H9 (cell line): Measurements from ENCODE around the gene DNAI4. TPM values are rescaled to one million over a fixed set of nuclear protein-coding genes. Genes with fewer than 3 reads are reported as not detected.

ENCODE experiments used
- DNase-seq: peaks from one replicate; pipeline ENCODE4 v3.0.0-alpha.2; 2017
- H2AFZ ChIP-seq: one replicate; pipeline ENCODE4 v1.6.1; 2013; ENCODE audit warnings: mild to moderate bottlenecking, low read length, control low read depth, moderate library complexity
- H2AK5ac ChIP-seq: 2 replicates; pipeline ENCODE4 v1.6.1; 2013; ENCODE audit warnings: low read length, control low read depth, mixed read lengths; ENCODE audit not compliant: insufficient read length
- H2BK120ac ChIP-seq: one replicate; pipeline ENCODE4 v1.6.1; 2013; ENCODE audit warnings: low read depth, mild to moderate bottlenecking, low read length, control low read depth, inconsistent platforms; ENCODE audit not compliant: poor library complexity, severe bottlenecking
- H2BK12ac ChIP-seq: 2 replicates; pipeline ENCODE4 v1.6.1; 2013; ENCODE audit warnings: low read length, control low read depth, mixed read lengths, low read depth; ENCODE audit not compliant: insufficient read length
- H2BK15ac ChIP-seq: 2 replicates; pipeline ENCODE4 v1.6.1; 2013; ENCODE audit warnings: low read depth, low read length, control low read depth
- H2BK20ac ChIP-seq: one replicate; pipeline ENCODE4 v1.6.1; 2013; ENCODE audit warnings: low read depth, mild to moderate bottlenecking, low read length, control low read depth, inconsistent platforms; ENCODE audit not compliant: poor library complexity, severe bottlenecking
- H2BK5ac ChIP-seq: 2 replicates; pipeline ENCODE4 v1.6.1; 2013; ENCODE audit warnings: low read length, control low read depth, mixed read lengths; ENCODE audit not compliant: insufficient read length
- H3K14ac ChIP-seq: 2 replicates; pipeline ENCODE4 v1.6.1; 2013; ENCODE audit warnings: low read length, control low read depth; ENCODE audit not compliant: insufficient read depth
- H3K18ac ChIP-seq: 2 replicates; pipeline ENCODE4 v1.6.1; 2013; ENCODE audit warnings: low read depth, mild to moderate bottlenecking, mixed read lengths, low read length, control low read depth; ENCODE audit not compliant: insufficient read length
- H3K23ac ChIP-seq: 2 replicates; pipeline ENCODE4 v1.6.1; 2013; ENCODE audit warnings: low read length, control low read depth, mixed read lengths, low read depth; ENCODE audit not compliant: insufficient read length
- H3K23me2 ChIP-seq: 2 replicates; pipeline ENCODE4 v1.6.1; 2013; ENCODE audit warnings: low read depth, mild to moderate bottlenecking, mixed read lengths, low read length, control low read depth; ENCODE audit not compliant: insufficient read length, poor library complexity, severe bottlenecking
- H3K27ac ChIP-seq: 2 replicates; pipeline ENCODE4 v1.5.1; 2013; ENCODE audit warnings: low read length, control low read depth, mixed read lengths, low read depth; ENCODE audit not compliant: insufficient read length
- H3K27me3 ChIP-seq: 2 replicates; pipeline ENCODE4 v1.6.1; 2013; ENCODE audit warnings: low read length, control low read depth, inconsistent platforms; ENCODE audit not compliant: insufficient read depth
- H3K4ac ChIP-seq: 2 replicates; pipeline ENCODE4 v1.6.1; 2013; ENCODE audit warnings: low read depth, mild to moderate bottlenecking, control low read depth, inconsistent platforms, low read length, moderate library complexity
- H3K4me1 ChIP-seq: 2 replicates; pipeline ENCODE4 v1.6.1; 2013; ENCODE audit warnings: low read length, control low read depth, inconsistent platforms; ENCODE audit not compliant: insufficient read depth
- H3K4me2 ChIP-seq: 2 replicates; pipeline ENCODE4 v1.6.1; 2013; ENCODE audit warnings: low read length, control low read depth, mixed read lengths; ENCODE audit not compliant: insufficient read length, insufficient read depth
- H3K56ac ChIP-seq: 2 replicates; pipeline ENCODE4 v1.6.1; 2013; ENCODE audit warnings: low read depth, mild to moderate bottlenecking, mixed read lengths, low read length, control low read depth; ENCODE audit not compliant: insufficient read length
- H3K79me1 ChIP-seq: 2 replicates; pipeline ENCODE4 v1.6.1; 2013; ENCODE audit warnings: low read depth, mild to moderate bottlenecking, moderate library complexity, low read length, control low read depth, inconsistent platforms; ENCODE audit not compliant: insufficient read depth, poor library complexity, severe bottlenecking
- H3K79me2 ChIP-seq: 2 replicates; pipeline ENCODE4 v1.6.1; 2013; ENCODE audit warnings: low read length, control low read depth, inconsistent platforms; ENCODE audit not compliant: insufficient read depth
- H3K9ac ChIP-seq: 2 replicates; pipeline ENCODE4 v1.6.1; 2013; ENCODE audit warnings: low read length, control low read depth, mixed read lengths; ENCODE audit not compliant: insufficient read length; ENCODE audit errors: extremely low read depth
- H3K9me3 ChIP-seq: one replicate; pipeline ENCODE4 v1.6.1; 2013; ENCODE audit warnings: low read depth, low read length, inconsistent platforms; ENCODE audit not compliant: control insufficient read depth
- H3T11ph ChIP-seq: one replicate; pipeline ENCODE4 v1.6.1; 2013; ENCODE audit warnings: mild to moderate bottlenecking, low read length, control low read depth, inconsistent platforms
- H4K20me1 ChIP-seq: one replicate; pipeline ENCODE4 v1.6.1; 2013; ENCODE audit not compliant: control insufficient read depth, insufficient read length, insufficient read depth
- H4K5ac ChIP-seq: 2 replicates; pipeline ENCODE4 v1.6.1; 2013; ENCODE audit warnings: low read depth, mild to moderate bottlenecking, mixed read lengths, low read length, control low read depth; ENCODE audit not compliant: insufficient read length
- H4K8ac ChIP-seq: replicated peaks from 2 replicates; pipeline ENCODE4 v1.6.1; 2013; ENCODE audit warnings: low read length, control low read depth, mixed read lengths, low read depth; ENCODE audit not compliant: insufficient read length
- H4K91ac ChIP-seq: 2 replicates; pipeline ENCODE4 v1.6.1; 2013; ENCODE audit warnings: low read depth, mild to moderate bottlenecking, moderate library complexity, mixed read lengths, low read length, control low read depth; ENCODE audit not compliant: insufficient read length
- H3K27ac Mint-ChIP-seq, 3 experiments: 2 replicates in 2 of 3; 3 replicates in 1 of 3; pipeline ENCODE4 v1.8.0; 2020 to 2021; ENCODE audit warnings: mixed read lengths in 3 of 3, mild to moderate bottlenecking in 1 of 3, moderate library complexity in 1 of 3
- H3K27me3 Mint-ChIP-seq: 2 replicates; pipeline ENCODE4 v1.8.0; 2021; ENCODE audit warnings: low read depth, mild to moderate bottlenecking, moderate library complexity, mixed read lengths
- H3K36me3 Mint-ChIP-seq, 3 experiments: 2 replicates in 2 of 3; 3 replicates in 1 of 3; pipeline ENCODE4 v1.8.0; 2020 to 2021; ENCODE audit warnings: low read depth in 3 of 3, mixed read lengths in 3 of 3; ENCODE audit not compliant: insufficient read depth in 1 of 3
- H3K4me1 Mint-ChIP-seq, 2 experiments: 2 replicates each; pipeline ENCODE4 v1.8.0; 2020; ENCODE audit warnings: mixed read lengths in 2 of 2
- H3K4me3 Mint-ChIP-seq, 2 experiments: 2 replicates in 1 of 2; 3 replicates in 1 of 2; pipeline ENCODE4 v1.8.0; 2020 to 2021; ENCODE audit warnings: mild to moderate bottlenecking in 2 of 2, mixed read lengths in 2 of 2, moderate library complexity in 1 of 2
- H3K9me3 Mint-ChIP-seq, 2 experiments: 2 replicates in 1 of 2; 3 replicates in 1 of 2; pipeline ENCODE4 v1.8.0; 2020; ENCODE audit warnings: mild to moderate bottlenecking in 2 of 2, mixed read lengths in 2 of 2, moderate library complexity in 1 of 2
- WGBS: extraction: QIAGEN DNeasy Blood & Tissue Kit; methylation state at CpG from one replicate; pipeline ENCODE4 v1.1.7; 2013; ENCODE audit warnings: missing lambda C conversion rate, low lambda C conversion rate, mixed read lengths; ENCODE audit not compliant: insufficient read length; ENCODE audit errors: extremely low coverage; 5-methylcytosine and 5-hydroxymethylcytosine counted together
- total RNA-seq: library from RNA; stranded (reverse); gene quantifications from 2 replicates; pipeline ENCODE4 v1.2.1, GENCODE V29; 2021
- TF ChIP-seq, protein P1 (sequence below): fragments of 200-600 bp; sonication (generic); conservative IDR thresholded peaks from 3 replicates; pipeline ENCODE4 v1.8.0; 2021; ENCODE audit warnings: antibody characterized with exemption, mild to moderate bottlenecking

The DNAI4 gene
- total RNA-seq, 1 experiment from 2014 or later = 1.4 TPM

- Histone ChIP-seq H4K20me1 (no peaks in the 10 kb centered on the region), H2BK5ac (no peak overlapping the region), H3K4me2 (no peak overlapping the region), H2BK120ac (no peak overlapping the region), H4K5ac (no peak overlapping the region), H3K79me2 (no peaks in the 10 kb centered on the region), H2AFZ (no peak overlapping the region), H3K9me3 (no peaks in the 10 kb centered on the region), H3K4me1 (no peaks in the 10 kb centered on the region), H3K4ac (no peak overlapping the region), H3K14ac (no peak overlapping the region), H2BK20ac (no peak overlapping the region), H2AK5ac (no peak overlapping the region), H3K23ac (no peak overlapping the region), H3K18ac (no peak overlapping the region), H3K27ac (no peak overlapping the region), H3K79me1 (no peaks in the 10 kb centered on the region), H3K56ac (no peak overlapping the region), H3K27me3 (no peaks in the 10 kb centered on the region; the same call in 1 of the 2 replicates), H3K9ac (no peak overlapping the region), H2BK15ac (no peak overlapping the region), H4K8ac (no peak overlapping the region), H2BK12ac (no peak overlapping the region), H3T11ph (no peak overlapping the region), H4K91ac (no peak overlapping the region), H3K23me2 (no peaks in the 10 kb centered on the region)
- Mint-ChIP-seq H3K36me3 (no peaks in the 10 kb centered on the region), H3K27ac (no peak overlapping the region), H3K9me3 (no peaks in the 10 kb centered on the region), H3K4me3 (no peak overlapping the region), H3K27me3 (no peaks in the 10 kb centered on the region), H3K4me1 (no peaks in the 10 kb centered on the region)
- TF ChIP-seq, protein P1, sequence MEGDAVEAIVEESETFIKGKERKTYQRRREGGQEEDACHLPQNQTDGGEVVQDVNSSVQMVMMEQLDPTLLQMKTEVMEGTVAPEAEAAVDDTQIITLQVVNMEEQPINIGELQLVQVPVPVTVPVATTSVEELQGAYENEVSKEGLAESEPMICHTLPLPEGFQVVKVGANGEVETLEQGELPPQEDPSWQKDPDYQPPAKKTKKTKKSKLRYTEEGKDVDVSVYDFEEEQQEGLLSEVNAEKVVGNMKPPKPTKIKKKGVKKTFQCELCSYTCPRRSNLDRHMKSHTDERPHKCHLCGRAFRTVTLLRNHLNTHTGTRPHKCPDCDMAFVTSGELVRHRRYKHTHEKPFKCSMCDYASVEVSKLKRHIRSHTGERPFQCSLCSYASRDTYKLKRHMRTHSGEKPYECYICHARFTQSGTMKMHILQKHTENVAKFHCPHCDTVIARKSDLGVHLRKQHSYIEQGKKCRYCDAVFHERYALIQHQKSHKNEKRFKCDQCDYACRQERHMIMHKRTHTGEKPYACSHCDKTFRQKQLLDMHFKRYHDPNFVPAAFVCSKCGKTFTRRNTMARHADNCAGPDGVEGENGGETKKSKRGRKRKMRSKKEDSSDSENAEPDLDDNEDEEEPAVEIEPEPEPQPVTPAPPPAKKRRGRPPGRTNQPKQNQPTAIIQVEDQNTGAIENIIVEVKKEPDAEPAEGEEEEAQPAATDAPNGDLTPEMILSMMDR = no peak
- no CpG with 5 or more reads among the region's 3 CpGs for WGBS
- DNase-seq = no peak
Measured at GRCh38 chr1:66893712-66894111, 30.9 kb downstream of the DNAI4 start.
